Effector CD8-positive, alpha-beta T cell (primary cell): ENCODE measurements around the gene LGALS16.
"Not testable (repeated sequence)": the region's sequence is repeated elsewhere in the genome, so short reads cannot be mapped to it uniquely, and the experiment has no call there.

ENCODE experiments used
- DNase-seq: peaks from one replicate; lab custom pipeline; 2025; lab: John Stamatoyannopoulos, UW
- total RNA-seq, 4 experiments: gene quantifications; one replicate each; lab custom pipeline; 2026; lab: John Stamatoyannopoulos, UW

Gene LGALS16
- 0 reads per million in 4 experiments for total RNA-seq

GRCh38 chr19:39655613-39656012, at the start of gene LGALS16:
Gene LGALS16, plus strand, starts transcription at chr19:39655913. Its CDS starts 49 bp downstream, at chr19:39655962.
- no peak for DNase-seq

GRCh38 chr19:39607021-39607420, 48.7 kb upstream of the LGALS16 start:
- no peak for DNase-seq

- DNase-seq, result no peak
These were observed 48.2 kb upstream of the LGALS16 start for GRCh38 chr19:39607561-39607960.

- DNase-seq, result no peak
These were observed 42.1 kb upstream of the LGALS16 start for GRCh38 chr19:39613597-39613996.

- no peak for DNase-seq
These were observed 38.0 kb upstream of the LGALS16 start for GRCh38 chr19:39617745-39618144.

GRCh38 chr19:39623946-39624345, 31.8 kb upstream of the LGALS16 start:
- no peak for DNase-seq

GRCh38 chr19:39627631-39628030, 28.1 kb upstream of the LGALS16 start:
- not testable (repeated sequence) for DNase-seq

GRCh38 chr19:39631178-39631577, 24.5 kb upstream of the LGALS16 start:
- DNase-seq, result no peak

- no peak for DNase-seq
These were observed 24.1 kb upstream of the LGALS16 start for GRCh38 chr19:39631626-39632025.

GRCh38 chr19:39637891-39638290, 17.8 kb upstream of the LGALS16 start:
- DNase-seq, result no peak

- no peak for DNase-seq
These were observed 13.9 kb upstream of the LGALS16 start for GRCh38 chr19:39641773-39642172.

GRCh38 chr19:39643591-39643990, 12.1 kb upstream of the LGALS16 start:
- DNase-seq, result no peak

- DNase-seq, result no peak
These were observed 9.8 kb upstream of the LGALS16 start for GRCh38 chr19:39645800-39646411.

- DNase-seq, result no peak
These were observed 7.8 kb upstream of the LGALS16 start for GRCh38 chr19:39647918-39648317.

- no peak for DNase-seq
These were observed 4.1 kb downstream of the LGALS16 start for GRCh38 chr19:39659791-39660190.

- DNase-seq, result no peak
These were observed 4.9 kb downstream of the LGALS16 start for GRCh38 chr19:39660661-39661060.

- no peak for DNase-seq
These were observed 5.9 kb downstream of the LGALS16 start for GRCh38 chr19:39661565-39661964.

- not testable (repeated sequence) for DNase-seq
These were observed 14.1 kb downstream of the LGALS16 start for GRCh38 chr19:39669860-39670259.

- no peak for DNase-seq
These were observed 15.3 kb downstream of the LGALS16 start for GRCh38 chr19:39670998-39671397.

- DNase-seq, result no peak
These were observed 16.1 kb downstream of the LGALS16 start for GRCh38 chr19:39671739-39672363.

- no peak for DNase-seq
These were observed 16.8 kb downstream of the LGALS16 start for GRCh38 chr19:39672473-39672872.

GRCh38 chr19:39673862-39674261, 18.1 kb downstream of the LGALS16 start:
- not testable (repeated sequence) for DNase-seq

- no peak for DNase-seq
These were observed 20.3 kb downstream of the LGALS16 start for GRCh38 chr19:39676004-39676403.
